HAP-1 (cell line): ENCODE data around the gene BDKRB1.

Source experiments
- DNase-seq, 2 experiments: peaks; one replicate each; pipeline ENCODE4 v3.0.0-alpha.2; 2016 to 2020; ENCODE audit warnings: low spot score in 2 of 2
- H3K27me3 ChIP-seq: fragments of 250-450 bp; sonication (Bioruptor Pico); 2 replicates; pipeline ENCODE4 v1.5.1; 2020; ENCODE audit warnings: low read depth, mild to moderate bottlenecking, moderate library complexity
- H3K36me3 ChIP-seq: fragments of 250-450 bp; sonication (Bioruptor Pico); replicated peaks from 2 replicates; pipeline ENCODE4 v1.5.1; 2020; ENCODE audit warnings: mild to moderate bottlenecking
- H3K4me1 ChIP-seq: fragments of 250-450 bp; sonication (Bioruptor Pico); 2 replicates; pipeline ENCODE4 v1.5.1; 2020; ENCODE audit warnings: mild to moderate bottlenecking
- H3K4me3 ChIP-seq: fragments of 250-450 bp; sonication (Bioruptor Pico); 2 replicates; pipeline ENCODE4 v1.5.1; 2020; ENCODE audit warnings: mild to moderate bottlenecking, moderate library complexity
- H3K9me3 ChIP-seq: fragments of 250-450 bp; sonication (Bioruptor Pico); 2 replicates; pipeline ENCODE4 v1.5.1; 2020; ENCODE audit warnings: mild to moderate bottlenecking, moderate library complexity
- in situ Hi-C: fragments of 300-500 bp; cut with MboI; formaldehyde crosslinking; loops from 3 replicates; pipeline ENCODE4 v1.14.3; 2020; ENCODE audit warnings: low sequenced_read_pairs, inconsistent platforms, mixed read lengths

The BDKRB1 gene

DNA sequence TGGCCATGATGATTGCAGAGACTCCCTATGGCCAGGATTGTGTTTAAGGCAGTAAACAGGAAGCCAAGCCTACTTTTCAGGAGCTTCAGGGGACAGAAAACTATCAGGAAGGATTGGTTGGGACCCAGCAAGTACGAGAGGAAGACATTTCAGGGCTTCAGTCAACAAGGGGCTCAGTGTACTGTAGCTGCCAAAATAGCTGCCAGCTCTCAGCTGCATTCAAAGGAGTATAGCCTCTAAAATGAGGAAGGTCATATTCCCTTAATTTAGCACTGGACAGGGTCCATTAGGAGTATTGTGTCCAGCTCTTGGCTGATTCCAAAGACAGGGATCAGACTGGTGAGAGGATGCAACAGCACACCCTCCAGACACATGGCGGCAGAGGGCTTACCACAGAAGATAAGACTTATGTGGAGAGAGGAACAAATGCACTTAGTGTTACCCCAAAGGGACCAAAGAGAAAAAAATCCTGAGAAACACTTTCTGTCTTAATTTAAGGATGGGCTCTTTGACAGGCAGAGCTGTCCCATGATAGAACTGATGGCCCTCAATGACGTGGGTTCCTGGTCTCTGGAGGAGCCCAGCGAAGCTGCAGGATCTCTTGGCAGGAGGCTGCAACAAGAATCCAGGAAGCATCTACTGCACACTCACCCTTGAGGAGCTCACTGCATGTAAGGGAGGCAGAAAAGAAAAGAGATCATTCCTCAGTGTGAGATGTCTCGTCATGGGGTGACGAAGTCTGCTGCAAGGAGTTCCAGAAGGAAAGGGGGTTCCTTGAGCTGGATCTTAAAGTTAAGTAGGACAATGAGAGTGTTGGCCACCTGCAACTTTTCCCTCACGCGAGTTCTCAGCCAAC is 14.8 kb downstream of the BDKRB1 start:
- Histone ChIP-seq H3K27me3 (no peaks in the 10 kb centered on the region), H3K4me1 (no peaks in the 10 kb centered on the region), H3K36me3 (no peaks in the 10 kb centered on the region), H3K9me3 (no peaks in the 10 kb centered on the region), H3K4me3 (no peak overlapping the region)
- in situ Hi-C loops, result loop anchor here (5.0 to 25.0 kb wide), 2 partner anchors 163 to 708 kb away; no protein-coding TSS in a partner anchor
- no peak for DNase-seq

DNA sequence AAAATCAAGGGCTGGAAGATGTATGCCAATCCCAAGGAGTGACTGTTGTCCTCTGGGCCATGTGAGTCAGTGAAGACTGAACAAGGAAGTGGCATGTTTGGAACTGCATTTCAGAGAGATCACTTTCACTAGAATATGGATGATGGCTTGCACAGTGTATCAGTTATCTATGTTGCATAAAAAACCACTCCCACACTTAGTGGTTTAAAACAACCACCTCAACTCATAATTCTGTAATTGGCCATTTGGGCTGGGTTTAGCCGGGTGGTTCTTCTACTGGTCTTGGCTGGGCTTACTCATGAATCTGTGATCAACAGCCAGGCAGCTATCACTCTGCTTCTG is 15.4 kb downstream of the BDKRB1 start:
- in situ Hi-C loops, result loop anchor here (5.0 to 25.0 kb wide), 2 partner anchors 164 to 709 kb away; no protein-coding TSS in a partner anchor
- H3K9me3 ChIP-seq, result no peaks in the 10 kb centered on the region
- no peaks in the 10 kb centered on the region for H3K36me3 ChIP-seq
- H3K4me1 ChIP-seq, result no peaks in the 10 kb centered on the region
- no peak overlapping the region for H3K4me3 ChIP-seq
- no peak for DNase-seq
- H3K27me3 ChIP-seq, result no peaks in the 10 kb centered on the region

DNA sequence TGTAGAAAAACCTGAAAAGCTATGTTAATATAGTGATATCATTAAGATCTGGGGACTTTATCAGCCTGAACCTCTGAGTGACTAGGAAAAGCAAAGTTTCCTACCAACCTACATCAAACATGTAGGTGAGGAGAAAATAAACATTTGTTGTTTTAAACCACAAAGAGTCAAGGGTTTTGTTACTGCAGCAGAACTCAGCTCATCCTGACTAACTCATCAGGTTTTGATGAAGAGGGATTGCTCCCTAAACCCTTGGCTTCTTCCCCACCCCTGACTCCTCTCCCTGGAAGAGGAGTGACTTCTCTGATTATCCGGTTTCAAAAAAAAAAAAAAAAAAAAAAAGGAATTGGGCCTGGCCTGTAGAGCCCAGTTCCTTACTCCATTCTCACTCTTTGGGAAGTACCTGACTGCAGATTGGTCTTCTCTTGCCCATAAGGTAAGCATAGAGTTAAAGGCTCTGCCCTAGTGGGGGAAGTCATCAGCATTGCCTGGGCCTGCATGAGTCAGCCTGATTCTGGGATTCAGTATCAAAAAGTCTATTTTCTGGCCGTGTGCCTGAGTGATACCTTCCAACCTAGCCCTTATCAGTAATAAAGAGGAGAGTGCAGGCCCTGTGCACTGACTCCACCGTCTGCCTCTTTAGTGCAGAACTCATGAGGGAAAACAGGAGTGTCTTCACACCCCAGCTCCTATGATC is 16.9 kb downstream of the BDKRB1 start:
- no peak for DNase-seq
- no peak overlapping the region for H3K4me3 ChIP-seq
- H3K4me1 ChIP-seq, result no peaks in the 10 kb centered on the region
- no peaks in the 10 kb centered on the region for H3K27me3 ChIP-seq
- H3K9me3 ChIP-seq, result no peaks in the 10 kb centered on the region; the same call in 1 of the 2 replicates
- in situ Hi-C loops, result loop anchor here (5.0 to 25.0 kb wide), 2 partner anchors 166 to 711 kb away; no protein-coding TSS in a partner anchor
- no peaks in the 10 kb centered on the region for H3K36me3 ChIP-seq

DNA sequence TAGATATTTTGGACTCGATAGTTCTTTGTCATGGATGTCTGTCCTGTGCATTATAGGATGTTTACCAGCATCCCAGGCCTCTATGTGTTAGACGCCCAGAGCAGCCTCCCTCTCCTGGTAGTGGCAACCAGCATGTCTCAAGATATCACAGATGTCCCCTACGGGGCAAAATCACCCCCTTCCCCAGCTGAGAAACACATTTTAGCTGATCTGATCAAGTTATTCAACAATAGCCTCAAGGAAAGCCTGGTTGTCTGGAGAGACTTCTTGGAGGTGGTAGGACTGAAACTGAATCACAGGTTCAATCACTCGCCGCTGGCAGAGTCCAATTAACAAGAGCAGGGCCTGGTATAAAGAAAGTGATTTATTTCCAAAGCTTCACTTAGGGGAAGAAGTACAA is 17.6 kb downstream of the BDKRB1 start:
- DNase-seq, result no peak
- Histone ChIP-seq H3K4me1 (no peaks in the 10 kb centered on the region), H3K4me3 (no peak overlapping the region), H3K9me3 (no peaks in the 10 kb centered on the region; the same call in 1 of the 2 replicates), H3K36me3 (no peaks in the 10 kb centered on the region), H3K27me3 (no peaks in the 10 kb centered on the region)
- in situ Hi-C loops, result loop anchor here (5.0 to 25.0 kb wide), 2 partner anchors 166 to 711 kb away; no protein-coding TSS in a partner anchor

- Histone ChIP-seq H3K4me1 (no peaks in the 10 kb centered on the region), H3K36me3 (no peaks in the 10 kb centered on the region), H3K27me3 (no peaks in the 10 kb centered on the region), H3K4me3 (no peak overlapping the region), H3K9me3 (no peaks in the 10 kb centered on the region; the same call in 1 of the 2 replicates)
- in situ Hi-C loops, result loop anchor here (5.0 to 25.0 kb wide), 2 partner anchors 167 to 712 kb away; no protein-coding TSS in a partner anchor
- no peak for DNase-seq
These were observed 18.1 kb downstream of the BDKRB1 start for GRCh38 chr14:96274122-96274521.

DNA sequence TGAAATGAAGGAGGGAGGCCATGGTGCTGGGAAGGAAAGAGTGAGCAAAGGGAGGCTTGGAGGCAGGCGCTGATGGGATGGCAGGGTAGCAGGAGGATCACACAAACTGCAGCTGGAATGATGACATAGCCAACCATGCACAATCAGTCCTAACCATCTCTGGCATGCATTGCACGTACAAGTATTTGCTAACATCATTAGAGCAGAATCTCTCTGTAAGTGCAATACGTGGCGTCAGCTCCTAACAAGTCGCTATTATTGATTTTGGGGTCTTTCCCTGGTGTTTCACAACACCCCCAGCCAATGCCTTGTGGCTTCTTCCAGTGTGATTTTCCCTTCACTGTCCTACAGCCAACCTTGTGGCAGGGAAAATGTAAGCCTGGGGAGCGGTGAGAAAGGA is 18.5 kb downstream of the BDKRB1 start:
- Histone ChIP-seq H3K4me3 (no peak overlapping the region), H3K36me3 (no peaks in the 10 kb centered on the region), H3K9me3 (no peaks in the 10 kb centered on the region; the same call in 1 of the 2 replicates), H3K4me1 (no peaks in the 10 kb centered on the region), H3K27me3 (no peaks in the 10 kb centered on the region)
- in situ Hi-C loops, result loop anchor here (5.0 to 25.0 kb wide), 2 partner anchors 167 to 712 kb away; no protein-coding TSS in a partner anchor
- DNase-seq, result no peak

DNA sequence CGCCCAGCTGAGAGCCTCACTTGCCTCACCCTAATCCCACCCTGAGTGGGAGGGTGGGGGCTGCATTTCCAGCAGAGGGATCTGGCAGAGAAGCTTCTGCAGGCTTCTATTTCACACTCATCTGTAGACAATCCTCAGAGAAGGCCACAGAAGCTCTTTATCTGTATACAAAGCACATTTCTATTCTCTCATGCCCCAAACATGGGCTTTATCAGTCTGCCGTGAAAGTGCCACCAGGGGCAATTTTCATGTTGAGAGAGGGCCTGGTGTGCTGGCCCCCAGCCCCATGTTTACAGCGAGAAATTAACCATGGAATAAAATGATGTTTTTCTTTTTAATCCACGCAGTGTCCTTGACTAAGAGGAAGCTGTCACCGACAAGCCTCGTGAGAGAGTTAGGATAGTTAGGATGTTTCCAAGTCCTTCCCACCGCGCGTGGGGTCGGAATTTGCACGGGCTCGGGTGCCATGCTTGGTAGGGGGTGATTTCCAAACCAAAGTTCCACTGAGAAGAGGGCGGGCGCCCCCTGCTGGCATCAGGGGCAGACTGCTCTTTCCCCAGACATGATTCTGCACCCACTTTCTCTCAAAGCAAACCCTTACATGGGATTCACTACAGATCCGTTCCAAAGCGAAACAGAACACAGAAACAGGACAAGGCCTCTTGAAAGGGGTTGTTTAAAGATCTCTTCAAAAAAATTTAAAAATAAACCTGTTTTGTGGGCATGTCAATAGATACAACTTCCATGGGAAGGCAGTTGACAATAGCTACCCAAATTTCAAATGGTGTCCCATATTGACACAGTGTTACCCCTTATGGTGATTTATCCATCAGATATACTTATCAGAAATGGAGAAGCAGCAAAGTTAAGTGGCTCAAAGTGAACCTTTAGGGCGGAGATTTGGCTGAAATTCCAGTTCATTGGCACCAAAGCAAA is 19.4 kb downstream of the BDKRB1 start:
- no peak overlapping the region for H3K4me3 ChIP-seq
- H3K36me3 ChIP-seq, result no peaks in the 10 kb centered on the region
- no peaks in the 10 kb centered on the region for H3K27me3 ChIP-seq
- no peaks in the 10 kb centered on the region; the same call in 1 of the 2 replicates for H3K9me3 ChIP-seq
- no peaks in the 10 kb centered on the region for H3K4me1 ChIP-seq
- in situ Hi-C loops, result no loop called here
- peak; percentile 27 to 84 for DNase-seq

DNA sequence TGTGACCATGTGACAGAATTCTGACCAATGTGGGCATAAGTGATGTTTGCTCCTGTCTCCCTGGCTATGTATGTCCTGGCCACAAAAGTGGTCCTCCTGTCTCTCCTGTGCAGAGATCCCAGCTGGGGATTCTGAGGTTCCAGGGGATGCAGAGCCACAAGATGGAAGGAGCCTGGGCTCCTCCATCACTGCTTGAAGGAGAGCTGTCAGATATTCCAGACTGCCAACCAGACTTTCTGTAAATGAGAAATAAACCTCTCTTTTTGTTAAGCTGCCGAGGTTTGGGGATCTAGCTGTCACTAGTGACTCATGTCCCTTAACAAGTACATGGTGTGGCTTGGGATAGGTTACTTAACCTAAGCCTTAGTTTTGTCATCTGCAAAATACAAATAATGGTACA is 21.9 kb downstream of the BDKRB1 start:
- no peak for DNase-seq
- in situ Hi-C loops, result no loop called here
- no peaks in the 10 kb centered on the region; the same call in 1 of the 2 replicates for H3K9me3 ChIP-seq

GRCh38 chr14:96279564-96279963 is 23.6 kb downstream of the BDKRB1 start:
- Histone ChIP-seq H3K9me3 (no peaks in the 10 kb centered on the region; the same call in 1 of the 2 replicates), H3K4me1 (no peaks in the 10 kb centered on the region), H3K36me3 (no peaks in the 10 kb centered on the region), H3K4me3 (no peak overlapping the region), H3K27me3 (no peaks in the 10 kb centered on the region)
- in situ Hi-C loops, result no loop called here
- DNase-seq, result no peak

More for the DNA sequence above, 21.9 kb downstream of the BDKRB1 start:
- Histone ChIP-seq H3K36me3 (no peaks in the 10 kb centered on the region), H3K27me3 (no peaks in the 10 kb centered on the region), H3K4me1 (no peaks in the 10 kb centered on the region), H3K4me3 (no peak overlapping the region)

DNA sequence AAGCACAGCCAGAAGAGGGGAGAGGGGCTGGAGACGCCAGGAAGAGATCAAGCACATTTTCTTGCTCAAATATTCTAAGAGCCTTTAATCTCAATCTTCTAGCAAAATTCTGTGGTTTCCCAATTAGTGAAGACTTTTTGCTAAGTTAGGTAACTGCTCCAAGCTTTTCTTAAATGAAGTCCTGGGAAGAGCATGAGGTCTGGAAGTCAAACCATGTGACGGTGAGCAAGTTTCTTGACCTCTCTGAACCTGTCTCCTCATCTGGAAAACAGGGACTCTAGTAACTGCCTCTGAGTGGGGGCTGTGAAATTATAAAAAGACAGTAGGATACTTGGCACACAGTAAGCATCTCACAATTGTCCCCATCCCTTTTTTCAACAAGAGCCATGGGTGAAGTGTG is 24.1 kb downstream of the BDKRB1 start:
- no peaks in the 10 kb centered on the region for H3K4me1 ChIP-seq
- H3K4me3 ChIP-seq, result no peak overlapping the region
- in situ Hi-C loops, result no loop called here
- no peaks in the 10 kb centered on the region; the same call in 1 of the 2 replicates for H3K9me3 ChIP-seq
- no peak for DNase-seq
- H3K27me3 ChIP-seq, result no peaks in the 10 kb centered on the region
- H3K36me3 ChIP-seq, result no peaks in the 10 kb centered on the region

DNA sequence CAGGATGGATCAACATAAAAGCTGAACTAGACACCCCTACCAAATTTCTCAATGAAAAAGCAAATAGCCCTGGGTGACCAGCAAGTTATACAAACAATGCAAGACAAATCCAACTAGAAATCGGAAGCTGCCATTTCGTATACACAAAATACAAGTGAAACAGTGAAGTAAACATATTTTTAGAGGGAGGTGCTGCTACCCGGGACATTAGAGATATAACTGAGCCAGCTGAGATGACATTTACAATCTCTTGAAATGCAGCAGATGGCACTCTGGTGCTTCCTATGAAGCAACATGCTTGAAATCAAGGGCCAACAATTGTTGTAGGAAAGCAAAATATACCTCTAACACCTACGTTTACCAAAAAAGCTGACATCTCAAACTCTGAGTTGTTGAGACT is 25.5 kb downstream of the BDKRB1 start:
- Histone ChIP-seq H3K27me3 (no peaks in the 10 kb centered on the region), H3K4me1 (no peaks in the 10 kb centered on the region), H3K9me3 (no peaks in the 10 kb centered on the region; the same call in 1 of the 2 replicates), H3K4me3 (no peak overlapping the region), H3K36me3 (no peaks in the 10 kb centered on the region)
- in situ Hi-C loops, result no loop called here
- no peak for DNase-seq

- Histone ChIP-seq H3K9me3 (no peaks in the 10 kb centered on the region), H3K4me1 (no peaks in the 10 kb centered on the region), H3K4me3 (no peak overlapping the region), H3K27me3 (no peaks in the 10 kb centered on the region), H3K36me3 (peaks cover 3% of the 10 kb centered on the region; the same call in 1 of the 2 replicates)
- in situ Hi-C loops, result no loop called here
- DNase-seq, result no peak
These were observed 28.0 kb downstream of the BDKRB1 start for GRCh38 chr14:96284008-96284407.

DNA sequence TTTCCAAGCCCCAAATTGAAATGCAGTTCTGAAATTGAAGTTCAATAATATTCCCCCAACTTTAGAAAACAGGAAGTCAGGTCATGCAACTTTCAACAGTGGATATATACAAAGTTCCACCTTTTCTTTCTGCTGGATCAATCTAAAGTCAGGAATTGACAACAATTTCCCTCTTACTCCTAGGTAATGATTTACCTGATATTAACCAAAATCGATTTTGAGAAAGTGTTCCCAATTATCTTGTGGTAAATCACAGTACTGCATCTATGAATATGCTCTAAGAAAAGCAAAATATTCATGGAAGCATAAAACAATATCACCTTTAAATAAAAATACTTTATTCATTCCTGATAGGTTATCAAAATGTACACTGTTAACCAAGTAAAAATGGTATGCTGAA is 28.4 kb downstream of the BDKRB1 start:
- in situ Hi-C loops, result no loop called here
- Histone ChIP-seq H3K4me3 (no peak overlapping the region), H3K9me3 (no peaks in the 10 kb centered on the region), H3K27me3 (no peaks in the 10 kb centered on the region), H3K4me1 (no peaks in the 10 kb centered on the region), H3K36me3 (peaks cover 6% of the 10 kb centered on the region; the same call in 1 of the 2 replicates)
- no peak for DNase-seq
